Dedifferentiated amniotic fluid mesenchymal stem cell (primary cell): ENCODE data around the gene WDR93.

ENCODE experiments used
- DNase-seq: peaks from one replicate; pipeline ENCODE4 v3.0.0-alpha.2; 2016; ENCODE audit errors: extremely low spot score

The WDR93 gene

DNA sequence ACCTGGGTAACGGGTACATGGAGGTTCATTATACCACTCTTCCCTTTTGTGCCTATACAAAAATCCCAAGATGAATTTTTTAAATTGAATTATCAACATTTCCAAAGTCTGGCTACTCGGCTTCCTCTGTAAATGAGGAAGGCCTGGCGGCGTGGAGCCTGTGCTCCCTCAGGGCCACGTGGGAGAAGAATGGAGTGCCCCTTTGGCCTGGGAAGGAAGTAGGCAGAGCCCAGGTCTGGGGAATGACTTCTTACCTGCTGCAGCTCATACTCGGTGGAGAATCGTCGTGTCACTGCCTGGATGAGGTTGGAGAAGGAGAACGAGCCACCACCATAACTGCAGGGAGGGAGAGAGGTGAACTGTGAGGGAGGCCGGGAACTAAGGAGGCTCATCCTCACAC, 99.6 kb downstream of the WDR93 start:
- no peak for DNase-seq

DNA sequence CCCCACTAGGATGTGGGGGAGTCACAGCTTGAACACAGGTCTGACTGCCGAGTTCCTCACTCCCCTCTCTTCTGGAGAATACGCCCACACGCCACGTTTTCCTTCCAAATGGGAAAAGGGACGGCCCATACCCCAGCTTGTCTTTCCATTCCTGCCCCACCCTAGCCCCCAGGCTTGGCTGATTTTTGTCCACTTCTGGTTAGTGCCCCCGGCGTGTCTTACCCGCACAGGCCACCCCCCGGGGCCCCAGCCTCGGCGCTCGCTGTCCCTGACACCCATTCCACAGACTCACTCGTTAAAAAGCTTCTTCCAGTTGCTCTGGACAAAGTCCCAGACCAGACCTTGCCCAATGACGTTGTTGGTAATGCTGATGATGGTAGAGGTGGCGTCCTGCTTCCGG, 100.0 kb downstream of the WDR93 start:
- no peak for DNase-seq

DNA sequence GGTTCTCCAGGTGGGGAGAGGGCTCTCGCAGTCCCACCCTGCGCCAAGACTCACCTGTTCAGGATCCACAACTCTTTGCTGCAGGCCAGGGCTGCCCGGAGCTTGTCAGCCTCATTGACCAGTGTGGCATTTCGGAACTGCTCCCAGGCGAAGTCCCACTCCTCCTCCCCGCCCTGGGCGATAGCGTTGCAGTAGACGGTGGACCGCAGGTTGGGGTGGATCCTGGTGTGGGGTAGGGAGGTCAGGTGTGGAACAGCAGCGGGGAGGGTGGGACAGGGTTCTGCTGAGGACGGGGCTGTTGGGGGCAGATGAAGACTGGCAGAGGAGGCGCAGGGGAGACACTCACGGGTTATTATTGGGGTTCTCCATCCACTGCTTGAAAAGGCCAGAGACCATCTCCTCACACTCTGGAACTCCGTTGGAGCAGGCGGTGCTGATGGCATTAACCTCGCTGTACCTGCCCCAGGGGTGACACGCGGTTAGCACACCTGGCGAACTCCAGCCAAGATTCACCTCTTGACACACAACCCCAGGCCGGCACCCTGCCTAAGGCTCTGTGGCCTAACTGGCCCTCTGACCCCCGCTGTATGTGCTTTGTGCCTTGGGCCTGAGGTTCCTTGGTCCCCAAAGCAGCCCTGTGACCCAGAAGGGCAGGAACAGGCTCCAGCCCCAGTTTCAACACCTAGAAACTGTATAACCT, 101.6 kb downstream of the WDR93 start:
- no peak for DNase-seq
